RKO (cell line): ENCODE results near the gene GLT6D1.

Source experiments
- DNase-seq: peaks from one replicate; pipeline ENCODE4 v3.0.0-alpha.2; 2016; ENCODE audit warnings: low spot score

The GLT6D1 gene

GRCh38 chr9:135622415-135623020 is 16.8 kb downstream of the GLT6D1 start:
- DNase-seq = no peak

GRCh38 chr9:135620558-135620957 is 18.8 kb downstream of the GLT6D1 start:
- DNase-seq = no peak

- no peak for DNase-seq
Measured at GRCh38 chr9:135619599-135619886, 19.8 kb downstream of the GLT6D1 start.

GRCh38 chr9:135618866-135619598 is 20.3 kb downstream of the GLT6D1 start:
- DNase-seq = no peak

GRCh38 chr9:135617991-135618411 is 21.3 kb downstream of the GLT6D1 start:
- DNase-seq = no peak

- DNase-seq = no peak
Measured at GRCh38 chr9:135617538-135617900, 21.8 kb downstream of the GLT6D1 start.

- no peak for DNase-seq
Measured at GRCh38 chr9:135616619-135617537, 22.5 kb downstream of the GLT6D1 start.

- no peak for DNase-seq
Measured at GRCh38 chr9:135615666-135616618, 23.4 kb downstream of the GLT6D1 start.

- DNase-seq = no peak
Measured at GRCh38 chr9:135614821-135615665, 24.3 kb downstream of the GLT6D1 start.

- DNase-seq = no peak
Measured at GRCh38 chr9:135613946-135614805, 25.2 kb downstream of the GLT6D1 start.

GRCh38 chr9:135612981-135613910 is 26.1 kb downstream of the GLT6D1 start:
- no peak for DNase-seq

- DNase-seq = peak; percentile 39
Measured at GRCh38 chr9:135612437-135612836, 26.9 kb downstream of the GLT6D1 start.

- DNase-seq = no peak
Measured at GRCh38 chr9:135611875-135612209, 27.5 kb downstream of the GLT6D1 start.

GRCh38 chr9:135611142-135611874 is 28.0 kb downstream of the GLT6D1 start:
- DNase-seq = no peak

GRCh38 chr9:135610290-135611141 is 28.8 kb downstream of the GLT6D1 start:
- no peak for DNase-seq

GRCh38 chr9:135609366-135609955 is 29.9 kb downstream of the GLT6D1 start:
- DNase-seq = no peak

- DNase-seq = no peak
Measured at GRCh38 chr9:135608999-135609317, 30.4 kb downstream of the GLT6D1 start.
